VCaP (cell line): Measurements from ENCODE around the gene PLPP1.

Experiments used
- H3K27ac ChIP-seq: fragments of 450-650 bp; 2 replicates; pipeline ENCODE4 v1.5.1; 2017
- TF ChIP-seq, protein P1 (sequence below): fragments of 450-650 bp; conservative IDR thresholded peaks from 2 replicates; pipeline ENCODE4 v1.5.1; 2017; ENCODE audit warnings: mild to moderate bottlenecking, moderate library complexity

Gene PLPP1

GRCh38 chr5:55409775-55410174 is 125.0 kb downstream of the PLPP1 start:
- H3K27ac ChIP-seq: no peak overlapping the region
- TF ChIP-seq, protein P1, sequence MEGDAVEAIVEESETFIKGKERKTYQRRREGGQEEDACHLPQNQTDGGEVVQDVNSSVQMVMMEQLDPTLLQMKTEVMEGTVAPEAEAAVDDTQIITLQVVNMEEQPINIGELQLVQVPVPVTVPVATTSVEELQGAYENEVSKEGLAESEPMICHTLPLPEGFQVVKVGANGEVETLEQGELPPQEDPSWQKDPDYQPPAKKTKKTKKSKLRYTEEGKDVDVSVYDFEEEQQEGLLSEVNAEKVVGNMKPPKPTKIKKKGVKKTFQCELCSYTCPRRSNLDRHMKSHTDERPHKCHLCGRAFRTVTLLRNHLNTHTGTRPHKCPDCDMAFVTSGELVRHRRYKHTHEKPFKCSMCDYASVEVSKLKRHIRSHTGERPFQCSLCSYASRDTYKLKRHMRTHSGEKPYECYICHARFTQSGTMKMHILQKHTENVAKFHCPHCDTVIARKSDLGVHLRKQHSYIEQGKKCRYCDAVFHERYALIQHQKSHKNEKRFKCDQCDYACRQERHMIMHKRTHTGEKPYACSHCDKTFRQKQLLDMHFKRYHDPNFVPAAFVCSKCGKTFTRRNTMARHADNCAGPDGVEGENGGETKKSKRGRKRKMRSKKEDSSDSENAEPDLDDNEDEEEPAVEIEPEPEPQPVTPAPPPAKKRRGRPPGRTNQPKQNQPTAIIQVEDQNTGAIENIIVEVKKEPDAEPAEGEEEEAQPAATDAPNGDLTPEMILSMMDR: no peak

- H3K27ac ChIP-seq: no peak overlapping the region
- TF ChIP-seq, protein P1: no peak
Measured at GRCh38 chr5:55407984-55408383, 126.8 kb downstream of the PLPP1 start.

- H3K27ac ChIP-seq: no peak overlapping the region
Measured at GRCh38 chr5:55407059-55407684, 127.6 kb downstream of the PLPP1 start.

DNA sequence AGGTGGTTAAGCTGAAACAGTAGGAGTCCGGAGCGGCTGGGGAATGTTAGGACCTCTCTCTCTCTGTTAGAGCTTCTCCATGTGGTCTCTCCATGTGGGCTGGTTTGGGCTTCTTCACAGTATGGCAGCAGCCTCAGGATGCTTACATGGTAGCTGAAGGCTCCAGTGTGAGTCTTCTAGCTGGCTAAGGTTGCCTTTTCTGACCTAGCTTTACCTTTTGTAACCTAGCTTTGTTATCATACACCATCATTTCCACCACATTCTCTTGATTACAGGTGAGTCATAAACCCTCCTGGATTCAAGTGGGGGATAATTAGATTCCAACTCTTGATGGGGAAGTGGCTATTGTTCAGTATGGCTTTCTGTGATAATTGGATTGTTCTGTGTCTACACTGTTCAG is 128.5 kb downstream of the PLPP1 start:
- TF ChIP-seq, protein P1: no peak
- no peak overlapping the region for H3K27ac ChIP-seq

More at GRCh38 chr5:55407059-55407684, 127.6 kb downstream of the PLPP1 start:
- TF ChIP-seq, protein P1: peak; percentile 83

GRCh38 chr5:55402199-55402598 is 132.6 kb downstream of the PLPP1 start:
- TF ChIP-seq, protein P1: peak; percentile 28; the same call in 1 of the 2 replicates
- H3K27ac ChIP-seq: no peak overlapping the region

DNA sequence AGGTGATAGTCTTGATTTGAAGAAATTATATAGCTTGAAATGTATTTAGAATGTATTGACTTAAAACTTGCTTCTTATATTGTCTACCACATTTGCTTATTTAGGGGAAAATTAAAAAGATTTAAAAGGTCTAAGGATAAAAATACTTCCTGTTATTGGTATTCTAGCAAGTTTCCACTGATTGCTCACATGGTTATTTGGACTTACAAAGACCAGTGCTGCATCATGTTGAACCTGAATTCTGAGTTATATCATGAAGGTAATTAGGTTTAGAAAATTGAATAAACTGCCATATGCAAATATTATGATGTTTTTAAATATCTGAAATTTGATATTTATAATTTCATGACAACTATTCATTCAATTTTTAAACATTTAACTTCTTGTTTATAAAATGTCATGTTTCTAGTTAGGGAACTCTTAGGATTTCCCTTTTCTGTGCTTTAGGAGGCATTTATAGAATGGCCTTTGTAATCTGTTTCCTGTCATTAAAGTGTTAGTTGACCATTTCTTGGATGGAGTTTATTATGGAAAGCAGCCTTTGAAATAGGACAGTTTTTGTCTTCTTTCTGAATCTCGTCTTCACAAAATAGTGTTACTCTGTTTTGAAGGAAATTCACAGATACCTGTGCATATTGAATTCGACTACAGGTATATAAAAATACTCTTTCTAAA is 141.1 kb downstream of the PLPP1 start:
- TF ChIP-seq, protein P1: no peak
- H3K27ac ChIP-seq: no peak overlapping the region

DNA sequence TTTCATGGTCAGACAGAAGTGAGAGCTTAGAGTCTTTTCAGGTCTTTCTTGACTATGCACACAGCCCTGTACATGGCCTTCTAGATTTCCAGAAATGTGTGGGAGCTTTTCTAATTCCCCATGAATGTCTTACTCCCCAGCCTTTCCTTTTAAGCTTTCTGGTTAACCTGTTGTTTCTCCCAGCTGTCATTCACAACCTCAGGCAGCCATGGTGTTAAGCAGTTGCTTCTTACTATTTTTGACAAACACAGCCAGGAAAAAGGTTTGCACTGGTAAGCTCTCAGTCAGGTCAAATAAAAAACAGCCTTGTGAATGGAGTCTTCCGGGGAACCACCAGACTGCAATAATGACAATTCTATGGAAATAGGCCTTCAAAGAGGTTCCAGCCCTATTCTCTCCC is 142.1 kb downstream of the PLPP1 start:
- H3K27ac ChIP-seq: peak overlapping the region; percentile 78; the same call in 1 of the 2 replicates
- TF ChIP-seq, protein P1: no peak
